Stimulated activated effector memory CD8-positive, alpha-beta T cell treated with anti-CD3 and anti-CD28 coated beads, Interleukin-12 subunit alpha, Interleukin-12 subunit beta, amount 100 ng/mL, for 72 hours (primary cell): ENCODE results near the gene MRI1.

Source experiments
- ATAC-seq: fragments of 150-1000 bp; cut with Tn5 transposase; 2 replicates; pipeline ENCODE4 v1.10.0; 2021
- DNase-seq, 2 donors: peaks; one replicate each; pipeline ENCODE4 v3.0.0; 2021 to 2022; ENCODE audit warnings: low spot score in 2 of 2
- H3K27ac Mint-ChIP-seq: one replicate; pipeline ENCODE4 v1.8.0; 2022; ENCODE audit warnings: mild to moderate bottlenecking, mixed read lengths
- H3K36me3 Mint-ChIP-seq: one replicate; pipeline ENCODE4 v1.8.0; 2022; ENCODE audit warnings: mild to moderate bottlenecking, mixed read lengths
- H3K4me1 Mint-ChIP-seq: one replicate; pipeline ENCODE4 v1.8.0; 2022; ENCODE audit warnings: mixed read lengths
- H3K4me3 Mint-ChIP-seq: one replicate; pipeline ENCODE4 v1.8.0; 2022; ENCODE audit warnings: mild to moderate bottlenecking, mixed read lengths
- H3K9me3 Mint-ChIP-seq: one replicate; pipeline ENCODE4 v1.8.0; 2022; ENCODE audit warnings: mixed read lengths

The MRI1 gene

DNA sequence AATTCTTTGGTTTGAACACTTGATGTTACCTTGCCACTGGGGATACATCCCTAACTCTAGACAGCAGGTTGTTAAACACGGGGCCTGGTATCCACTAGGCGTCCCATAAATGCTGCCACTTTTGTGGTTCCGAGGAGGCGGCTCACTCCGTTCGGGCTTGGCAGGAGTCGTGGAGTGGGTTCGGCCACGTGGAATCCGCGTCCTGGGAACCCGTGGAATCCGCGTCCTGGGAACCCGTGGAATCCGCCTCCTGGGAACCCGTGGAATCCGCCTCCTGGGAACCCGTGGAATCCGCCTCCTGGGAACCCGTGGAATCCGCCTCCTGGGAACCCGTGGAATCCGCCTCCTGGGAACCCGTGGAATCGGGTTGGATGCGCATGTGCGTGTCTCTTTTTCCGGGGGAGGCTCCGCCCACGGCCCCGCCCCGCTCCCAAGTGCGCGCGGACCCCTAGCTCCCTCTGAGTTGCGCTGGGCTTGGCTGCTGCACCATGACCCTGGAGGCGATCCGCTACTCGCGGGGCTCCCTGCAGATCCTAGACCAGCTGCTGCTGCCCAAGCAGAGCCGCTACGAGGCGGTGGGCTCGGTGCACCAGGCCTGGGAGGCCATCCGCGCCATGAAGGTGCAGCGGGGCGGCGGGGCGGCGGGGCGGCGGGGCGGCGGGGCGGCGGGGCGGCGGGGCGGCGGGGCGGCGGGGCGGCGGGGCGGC lies at the start of gene MRI1:
TSS of gene MRI1 (plus strand) at position 422 of the 707 bp plus-strand sequence. CDS start at position 489, 67 bp downstream.
- peaks cover 61% of the 10 kb centered on the region for H3K36me3 Mint-ChIP-seq
- DNase-seq (peak; percentile 49 to 82), ATAC-seq (peak; percentile 83)
- H3K27ac Mint-ChIP-seq = peak within 1 kb of the TSS; percentile 78
- H3K9me3 Mint-ChIP-seq = no peaks in the 10 kb centered on the region
- H3K4me1 Mint-ChIP-seq = peaks cover 32% of the 10 kb centered on the region
- peak within 1 kb of the TSS; percentile 78 for H3K4me3 Mint-ChIP-seq

- ATAC-seq (no peak), DNase-seq (no peak)
- no peaks in the 10 kb centered on the region for H3K36me3 Mint-ChIP-seq
- H3K9me3 Mint-ChIP-seq = peaks cover 2% of the 10 kb centered on the region
- no peak overlapping the region for H3K4me3 Mint-ChIP-seq
- no peaks in the 10 kb centered on the region for H3K4me1 Mint-ChIP-seq
- H3K27ac Mint-ChIP-seq = no peak overlapping the region
These were observed 47.1 kb upstream of the MRI1 start for GRCh38 chr19:13717194-13717643.

- H3K4me1 Mint-ChIP-seq = no peaks in the 10 kb centered on the region
- no peak overlapping the region for H3K27ac Mint-ChIP-seq
- H3K36me3 Mint-ChIP-seq = no peaks in the 10 kb centered on the region
- peaks cover 2% of the 10 kb centered on the region for H3K9me3 Mint-ChIP-seq
- no peak for ATAC-seq
- no peak for DNase-seq
- H3K4me3 Mint-ChIP-seq = no peak overlapping the region
These were observed 45.6 kb upstream of the MRI1 start for GRCh38 chr19:13718733-13719132.

DNA sequence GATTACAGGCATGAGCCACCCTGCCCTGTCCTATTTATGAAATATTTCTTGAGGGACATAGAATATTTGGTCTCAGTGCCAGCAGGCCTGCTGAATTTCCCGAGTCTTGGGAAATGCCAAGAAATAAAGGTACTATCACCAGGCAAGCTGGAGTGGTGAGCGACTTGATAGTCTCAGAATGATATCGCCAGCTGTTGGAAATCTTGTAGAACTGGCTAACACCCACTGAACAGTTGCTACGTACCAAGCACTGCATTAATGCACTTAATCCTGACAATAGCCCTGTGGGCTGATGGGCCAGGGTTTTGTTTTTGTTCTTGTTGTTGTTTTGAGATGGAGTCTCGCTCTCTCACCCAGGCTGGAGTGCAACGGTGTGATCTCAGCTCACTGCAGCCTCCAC lies 42.2 kb upstream of the MRI1 start:
- Mint-ChIP-seq H3K27ac (no peak overlapping the region), H3K4me1 (no peaks in the 10 kb centered on the region), H3K36me3 (no peaks in the 10 kb centered on the region)

DNA sequence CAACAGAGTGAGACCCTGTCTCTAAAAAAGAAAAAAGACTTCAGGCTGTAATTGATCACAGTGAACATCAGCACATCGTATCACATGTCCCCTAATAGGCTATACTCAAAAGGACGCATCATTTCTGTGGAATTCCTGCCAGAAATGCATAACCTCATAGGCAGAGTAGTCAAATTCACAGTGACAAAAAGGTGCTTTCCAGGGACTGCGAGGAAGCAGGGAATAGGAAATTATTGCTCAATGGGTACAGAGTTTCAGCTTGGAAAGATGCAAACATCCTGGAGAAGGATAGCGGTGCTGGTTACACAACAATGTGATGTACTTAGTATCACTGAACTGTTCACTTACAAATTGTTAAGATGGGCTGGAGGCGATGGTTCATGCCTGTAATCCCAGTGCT lies 41.1 kb upstream of the MRI1 start:
- H3K4me1 Mint-ChIP-seq = no peaks in the 10 kb centered on the region
- no peak for ATAC-seq
- H3K27ac Mint-ChIP-seq = no peak overlapping the region
- no peak overlapping the region for H3K4me3 Mint-ChIP-seq
- no peak for DNase-seq
- no peaks in the 10 kb centered on the region for H3K9me3 Mint-ChIP-seq
- H3K36me3 Mint-ChIP-seq = no peaks in the 10 kb centered on the region

More for the DNA sequence above, 42.2 kb upstream of the MRI1 start:
- ATAC-seq = no peak
- Mint-ChIP-seq H3K4me3 (no peak overlapping the region), H3K9me3 (no peaks in the 10 kb centered on the region)
- DNase-seq = no peak

- DNase-seq (no peak), ATAC-seq (no peak)
- no peaks in the 10 kb centered on the region for H3K9me3 Mint-ChIP-seq
- no peak overlapping the region for H3K4me3 Mint-ChIP-seq
- peaks cover 6% of the 10 kb centered on the region for H3K36me3 Mint-ChIP-seq
- H3K4me1 Mint-ChIP-seq = peaks cover 18% of the 10 kb centered on the region
- no peak overlapping the region for H3K27ac Mint-ChIP-seq
These were observed 38.0 kb upstream of the MRI1 start for GRCh38 chr19:13726323-13726722.

- Mint-ChIP-seq H3K36me3 (peaks cover 8% of the 10 kb centered on the region), H3K4me1 (peaks cover 23% of the 10 kb centered on the region), H3K4me3 (no peak overlapping the region), H3K9me3 (no peaks in the 10 kb centered on the region), H3K27ac (no peak overlapping the region)
- no peak for DNase-seq
- no peak for ATAC-seq
These were observed 36.5 kb upstream of the MRI1 start for GRCh38 chr19:13727798-13728197.

GRCh38 chr19:13729859-13730258 lies 34.5 kb upstream of the MRI1 start:
- Mint-ChIP-seq H3K27ac (peak overlapping the region; percentile 98), H3K36me3 (peaks cover 8% of the 10 kb centered on the region), H3K4me1 (peaks cover 23% of the 10 kb centered on the region), H3K9me3 (no peaks in the 10 kb centered on the region), H3K4me3 (peak overlapping the region; percentile 87)
- no peak for ATAC-seq
- DNase-seq = no peak

DNA sequence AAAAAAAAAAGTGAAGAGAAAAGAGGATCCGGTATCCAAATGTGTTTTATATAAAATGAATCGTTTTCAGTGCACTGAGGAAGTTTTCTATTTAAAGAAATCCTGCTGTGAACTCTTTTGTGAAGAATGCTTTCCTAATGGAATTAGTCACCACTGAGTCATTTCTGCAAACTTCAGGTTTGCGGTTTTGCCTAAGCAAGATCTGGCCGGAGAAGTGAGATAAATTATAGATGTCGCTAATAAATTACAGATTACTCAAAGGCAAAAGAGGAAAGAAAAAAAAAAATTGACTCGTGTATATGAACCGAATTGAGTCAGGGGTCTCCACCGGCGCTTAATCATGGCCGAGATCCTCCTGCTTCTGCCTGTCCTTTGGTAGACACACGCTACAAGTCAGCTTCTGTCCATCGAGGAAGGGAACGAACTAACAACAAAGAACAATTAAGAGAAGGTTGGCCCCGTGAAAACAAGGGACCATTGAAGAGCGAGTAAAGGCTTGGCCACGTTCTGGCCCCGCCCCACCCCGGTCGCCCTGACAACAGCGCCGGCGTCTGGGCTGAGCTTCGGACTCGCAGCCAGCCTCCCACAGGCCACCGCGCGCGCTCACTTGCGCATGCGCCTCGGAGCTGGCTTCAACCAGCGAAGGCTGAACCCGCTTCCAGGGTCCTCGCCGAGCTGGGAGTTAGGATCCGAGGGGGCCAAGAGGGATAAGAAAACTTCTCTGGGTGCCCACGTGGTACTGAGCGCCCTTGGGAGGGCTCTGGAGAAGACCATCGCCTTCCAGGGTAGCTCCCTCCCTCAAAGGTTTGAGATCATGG lies 33.0 kb upstream of the MRI1 start:
- Mint-ChIP-seq H3K36me3 (peaks cover 8% of the 10 kb centered on the region), H3K9me3 (no peaks in the 10 kb centered on the region), H3K4me3 (peak overlapping the region; percentile 87), H3K27ac (peak overlapping the region; percentile 98), H3K4me1 (peaks cover 23% of the 10 kb centered on the region)
- ATAC-seq (peak; percentile 100), DNase-seq (peak; percentile 92 to 96)

- no peaks in the 10 kb centered on the region for H3K9me3 Mint-ChIP-seq
- DNase-seq (no peak), ATAC-seq (no peak)
- peaks cover 23% of the 10 kb centered on the region for H3K4me1 Mint-ChIP-seq
- peak overlapping the region; percentile 87 for H3K4me3 Mint-ChIP-seq
- peaks cover 8% of the 10 kb centered on the region for H3K36me3 Mint-ChIP-seq
- H3K27ac Mint-ChIP-seq = no peak overlapping the region
These were observed 32.0 kb upstream of the MRI1 start for GRCh38 chr19:13732337-13732736.

DNA sequence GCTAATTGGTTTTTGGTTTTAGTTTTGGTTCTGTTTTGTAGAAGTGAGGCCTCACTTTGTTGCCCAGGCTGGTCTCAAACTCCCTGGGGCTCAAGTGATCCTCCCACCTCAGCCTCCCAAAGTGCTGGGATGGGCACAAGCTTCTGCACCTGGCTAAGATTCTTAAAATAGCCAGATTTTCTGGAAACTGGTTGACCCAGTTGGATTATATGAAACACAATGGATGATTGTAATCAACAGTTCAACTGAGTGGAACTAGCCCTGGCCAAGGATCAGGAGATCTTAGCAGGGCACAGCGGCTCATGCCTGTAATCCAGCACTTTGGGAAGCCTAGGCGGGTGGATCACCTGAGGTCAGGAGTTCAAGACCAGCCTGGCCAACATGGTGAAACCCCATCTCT lies 29.6 kb upstream of the MRI1 start:
- H3K4me3 Mint-ChIP-seq = no peak overlapping the region
- ATAC-seq = no peak
- no peaks in the 10 kb centered on the region for H3K9me3 Mint-ChIP-seq

GRCh38 chr19:13738073-13738472 lies 26.2 kb upstream of the MRI1 start:
- Mint-ChIP-seq H3K4me1 (no peaks in the 10 kb centered on the region), H3K36me3 (no peaks in the 10 kb centered on the region), H3K4me3 (no peak overlapping the region), H3K27ac (no peak overlapping the region), H3K9me3 (no peaks in the 10 kb centered on the region)
- no peak for DNase-seq
- no peak for ATAC-seq

More for the DNA sequence above, 29.6 kb upstream of the MRI1 start:
- H3K4me1 Mint-ChIP-seq = peaks cover 20% of the 10 kb centered on the region
- DNase-seq = no peak
- H3K36me3 Mint-ChIP-seq = peaks cover 8% of the 10 kb centered on the region
- H3K27ac Mint-ChIP-seq = no peak overlapping the region

DNA sequence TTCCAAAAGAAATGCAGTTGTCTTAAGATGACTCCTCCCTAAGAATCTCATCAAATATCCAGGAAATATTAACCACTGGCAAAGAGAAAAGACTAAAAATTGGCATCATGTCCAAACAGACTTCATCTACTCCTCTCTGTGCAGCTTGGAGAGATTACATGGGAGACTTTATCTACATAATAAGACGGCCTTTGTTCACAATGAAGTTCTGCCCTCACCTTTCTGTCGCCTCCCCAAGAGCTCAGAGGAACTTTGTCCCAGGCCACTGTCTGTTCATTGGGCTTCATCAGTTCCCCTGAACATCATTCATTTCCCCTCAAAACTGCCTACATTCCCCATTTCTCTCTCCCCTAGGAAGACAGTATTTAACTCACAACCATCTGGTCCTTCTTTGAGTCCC lies 22.4 kb upstream of the MRI1 start:
- Mint-ChIP-seq H3K9me3 (no peaks in the 10 kb centered on the region), H3K4me3 (no peak overlapping the region), H3K36me3 (no peaks in the 10 kb centered on the region), H3K4me1 (no peaks in the 10 kb centered on the region), H3K27ac (no peak overlapping the region)
- DNase-seq (no peak), ATAC-seq (no peak)

- no peak for DNase-seq
- Mint-ChIP-seq H3K9me3 (no peaks in the 10 kb centered on the region), H3K36me3 (no peaks in the 10 kb centered on the region), H3K27ac (no peak overlapping the region), H3K4me1 (no peaks in the 10 kb centered on the region), H3K4me3 (no peak overlapping the region)
- no peak for ATAC-seq
These were observed 21.6 kb upstream of the MRI1 start for GRCh38 chr19:13742756-13743155.

DNA sequence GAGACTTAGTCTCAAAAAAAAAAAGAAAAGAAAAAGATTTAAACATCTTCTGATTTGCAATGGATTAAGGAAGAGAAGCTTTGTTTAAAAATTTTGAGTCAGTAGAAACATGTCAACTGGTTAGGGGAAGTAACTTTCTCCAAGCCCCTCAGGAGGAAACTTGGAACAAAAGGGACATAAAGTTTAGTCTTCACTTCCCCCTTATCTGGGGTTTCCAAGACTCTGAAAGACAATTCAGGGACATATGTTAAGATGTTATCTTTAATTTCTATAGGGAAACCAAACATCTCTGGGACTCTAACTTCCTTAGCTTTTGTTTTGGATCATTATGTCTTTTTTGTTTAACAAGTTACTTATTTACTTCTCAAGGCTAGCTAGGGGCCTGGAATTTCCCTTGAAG lies 20.1 kb upstream of the MRI1 start:
- peaks cover 10% of the 10 kb centered on the region for H3K4me1 Mint-ChIP-seq
- H3K27ac Mint-ChIP-seq = no peak overlapping the region
- no peak for DNase-seq
- H3K4me3 Mint-ChIP-seq = no peak overlapping the region
- peaks cover 9% of the 10 kb centered on the region for H3K36me3 Mint-ChIP-seq
- no peak for ATAC-seq
- H3K9me3 Mint-ChIP-seq = no peaks in the 10 kb centered on the region

- H3K4me3 Mint-ChIP-seq = peak overlapping the region; percentile 79
- DNase-seq = no peak
- H3K36me3 Mint-ChIP-seq = peaks cover 25% of the 10 kb centered on the region
- H3K4me1 Mint-ChIP-seq = peaks cover 16% of the 10 kb centered on the region
- peak overlapping the region; percentile 84 for H3K27ac Mint-ChIP-seq
- no peaks in the 10 kb centered on the region for H3K9me3 Mint-ChIP-seq
- no peak for ATAC-seq
These were observed 17.2 kb upstream of the MRI1 start for GRCh38 chr19:13747098-13747453.
